ENCODE measurements around the gene BTBD19. TPM values are rescaled to one million over a fixed set of nuclear protein-coding genes. Genes with fewer than 3 reads are reported as not detected.
"Not testable (repeated sequence)": the region's sequence is repeated elsewhere in the genome, so short reads cannot be mapped to it uniquely, and the experiment has no call there.

BTBD19 gene
- polyA plus RNA-seq = not detected

GRCh38 chr1:44808063-44808937, at the start of gene BTBD19:
Gene BTBD19, plus strand, starts transcription at chr1:44808523. Its CDS starts 298 bp downstream, at chr1:44808821.
- Mint-ChIP-seq H3K9me3 (no peaks in the 10 kb centered on the region), H3K4me1 (peaks cover 40 to 43% (median 42%) of the 10 kb centered on the region in 3 donors), H3K27ac (peak within 1 kb of the TSS; percentile 97 to 99 (median 99)), H3K27me3 (no peaks in the 10 kb centered on the region), H3K36me3 (peaks cover 1% of the 10 kb centered on the region), H3K4me3 (peak within 1 kb of the TSS; percentile 64 to 92 (median 82))

GRCh38 chr1:44759077-44759476, 49.2 kb upstream of the BTBD19 start:
- Mint-ChIP-seq H3K4me3 (no peak overlapping the region), H3K4me1 (peaks cover 10 to 18% (median 12%) of the 10 kb centered on the region in 3 donors), H3K9me3 (peaks cover 0 to 1% (median 0%) of the 10 kb centered on the region in 3 donors), H3K36me3 (peaks cover 2% of the 10 kb centered on the region), H3K27me3 (no peaks in the 10 kb centered on the region), H3K27ac (peak overlapping the region in 1 of 3 donors; percentile 53)

- H3K27ac Mint-ChIP-seq = no peak overlapping the region
- peaks cover 10 to 14% (median 12%) of the 10 kb centered on the region in 3 donors for H3K4me1 Mint-ChIP-seq
Observed at GRCh38 chr1:44760876-44761275, 47.4 kb upstream of the BTBD19 start.

GRCh38 chr1:44766421-44766820, 41.9 kb upstream of the BTBD19 start:
- not testable (repeated sequence) for H3K36me3 Mint-ChIP-seq, H3K9me3 Mint-ChIP-seq, H3K4me3 Mint-ChIP-seq, H3K27ac Mint-ChIP-seq, H3K27me3 Mint-ChIP-seq, H3K4me1 Mint-ChIP-seq

More at GRCh38 chr1:44760876-44761275, 47.4 kb upstream of the BTBD19 start:
- H3K36me3 Mint-ChIP-seq = peaks cover 2% of the 10 kb centered on the region
- no peak overlapping the region for H3K4me3 Mint-ChIP-seq
- H3K27me3 Mint-ChIP-seq = no peaks in the 10 kb centered on the region
- peaks cover 0 to 1% (median 0%) of the 10 kb centered on the region in 3 donors for H3K9me3 Mint-ChIP-seq

- H3K36me3 Mint-ChIP-seq = peaks cover 7% of the 10 kb centered on the region
- H3K27me3 Mint-ChIP-seq = no peaks in the 10 kb centered on the region
- no peaks in the 10 kb centered on the region for H3K9me3 Mint-ChIP-seq
- H3K4me1 Mint-ChIP-seq = peaks cover 14 to 17% (median 16%) of the 10 kb centered on the region in 3 donors
- H3K27ac Mint-ChIP-seq = peak within 1 kb of the TSS; percentile 82 to 97 (median 86)
- H3K4me3 Mint-ChIP-seq = peak within 1 kb of the TSS; percentile 94 to 97 (median 96)
Observed at GRCh38 chr1:44775078-44775929, 33.0 kb upstream of the BTBD19 start, which contains the start of gene RPS8. Gene RPS8, plus strand, starts transcription at chr1:44775540. Its CDS starts 57 bp downstream, at chr1:44775597.

GRCh38 chr1:44775930-44776729, 32.2 kb upstream of the BTBD19 start:
- H3K4me3 Mint-ChIP-seq = peak overlapping the region; percentile 94 to 97 (median 96)
- H3K9me3 Mint-ChIP-seq = no peaks in the 10 kb centered on the region
- peaks cover 7% of the 10 kb centered on the region for H3K36me3 Mint-ChIP-seq
- H3K4me1 Mint-ChIP-seq = peaks cover 14 to 20% (median 18%) of the 10 kb centered on the region in 3 donors
- no peaks in the 10 kb centered on the region for H3K27me3 Mint-ChIP-seq
- peak overlapping the region; percentile 82 to 97 (median 86) for H3K27ac Mint-ChIP-seq

- H3K4me3 Mint-ChIP-seq = peak overlapping the region; percentile 94 to 97 (median 96)
- peak overlapping the region in 2 of 3 donors; percentile 86 to 97 for H3K27ac Mint-ChIP-seq
- peaks cover 7% of the 10 kb centered on the region for H3K36me3 Mint-ChIP-seq
- H3K9me3 Mint-ChIP-seq = no peaks in the 10 kb centered on the region
- no peaks in the 10 kb centered on the region for H3K27me3 Mint-ChIP-seq
- H3K4me1 Mint-ChIP-seq = peaks cover 14 to 26% (median 19%) of the 10 kb centered on the region in 3 donors
Observed at GRCh38 chr1:44776730-44777068, 31.6 kb upstream of the BTBD19 start.

- Mint-ChIP-seq H3K4me3 (peak overlapping the region in 3 of 4 donors; percentile 55 to 97 (median 95)), H3K4me1 (peaks cover 14 to 26% (median 19%) of the 10 kb centered on the region in 3 donors), H3K9me3 (no peaks in the 10 kb centered on the region), H3K27me3 (no peaks in the 10 kb centered on the region), H3K36me3 (peaks cover 7% of the 10 kb centered on the region), H3K27ac (peak overlapping the region; percentile 21 to 97 (median 86))
Observed at GRCh38 chr1:44777547-44777946, 30.8 kb upstream of the BTBD19 start.

- Mint-ChIP-seq H3K27ac (peak overlapping the region; percentile 21 to 97 (median 86)), H3K9me3 (no peaks in the 10 kb centered on the region), H3K4me1 (peaks cover 15 to 26% (median 20%) of the 10 kb centered on the region in 3 donors), H3K4me3 (peak overlapping the region in 2 of 4 donors; percentile 34 to 97), H3K36me3 (peaks cover 7% of the 10 kb centered on the region), H3K27me3 (no peaks in the 10 kb centered on the region)
Observed at GRCh38 chr1:44777969-44778635, 30.2 kb upstream of the BTBD19 start.

GRCh38 chr1:44778705-44779576, 29.4 kb upstream of the BTBD19 start:
- H3K27ac Mint-ChIP-seq = peak overlapping the region in 2 of 3 donors; percentile 74 to 86
- peak overlapping the region in 3 of 4 donors; percentile 9 to 97 (median 58) for H3K4me3 Mint-ChIP-seq
- H3K9me3 Mint-ChIP-seq = no peaks in the 10 kb centered on the region
- H3K4me1 Mint-ChIP-seq = peaks cover 22 to 35% (median 26%) of the 10 kb centered on the region in 3 donors
- no peaks in the 10 kb centered on the region for H3K27me3 Mint-ChIP-seq
- H3K36me3 Mint-ChIP-seq = peaks cover 7% of the 10 kb centered on the region

GRCh38 chr1:44780583-44781121, 27.7 kb upstream of the BTBD19 start:
- Mint-ChIP-seq H3K27ac (peak overlapping the region in 1 of 3 donors; percentile 86), H3K27me3 (no peaks in the 10 kb centered on the region), H3K36me3 (peaks cover 6% of the 10 kb centered on the region), H3K9me3 (no peaks in the 10 kb centered on the region), H3K4me3 (peak overlapping the region in 1 of 4 donors; percentile 66), H3K4me1 (peaks cover 28 to 33% (median 29%) of the 10 kb centered on the region in 3 donors)

- Mint-ChIP-seq H3K4me1 (peaks cover 24 to 33% (median 24%) of the 10 kb centered on the region in 3 donors), H3K36me3 (no peaks in the 10 kb centered on the region), H3K4me3 (peak overlapping the region; percentile 79 to 89 (median 86)), H3K9me3 (no peaks in the 10 kb centered on the region), H3K27me3 (no peaks in the 10 kb centered on the region), H3K27ac (peak overlapping the region in 2 of 3 donors; percentile 79 to 84)
Observed at GRCh38 chr1:44783697-44784093, 24.6 kb upstream of the BTBD19 start.
